H9 (cell line): ENCODE measurements around the gene RAD51D. TPM values are rescaled to one million over a fixed set of nuclear protein-coding genes. Genes with fewer than 3 reads are reported as not detected.

Experiments
- DNase-seq: peaks from one replicate; pipeline ENCODE4 v3.0.0-alpha.2; 2017
- H2AFZ ChIP-seq: one replicate; pipeline ENCODE4 v1.6.1; 2013; ENCODE audit warnings: mild to moderate bottlenecking, low read length, control low read depth, moderate library complexity
- H2AK5ac ChIP-seq: 2 replicates; pipeline ENCODE4 v1.6.1; 2013; ENCODE audit warnings: low read length, control low read depth, mixed read lengths; ENCODE audit not compliant: insufficient read length
- H2BK120ac ChIP-seq: one replicate; pipeline ENCODE4 v1.6.1; 2013; ENCODE audit warnings: low read depth, mild to moderate bottlenecking, low read length, control low read depth, inconsistent platforms; ENCODE audit not compliant: poor library complexity, severe bottlenecking
- H2BK12ac ChIP-seq: 2 replicates; pipeline ENCODE4 v1.6.1; 2013; ENCODE audit warnings: low read length, control low read depth, mixed read lengths, low read depth; ENCODE audit not compliant: insufficient read length
- H2BK15ac ChIP-seq: 2 replicates; pipeline ENCODE4 v1.6.1; 2013; ENCODE audit warnings: low read depth, low read length, control low read depth
- H2BK20ac ChIP-seq: one replicate; pipeline ENCODE4 v1.6.1; 2013; ENCODE audit warnings: low read depth, mild to moderate bottlenecking, low read length, control low read depth, inconsistent platforms; ENCODE audit not compliant: poor library complexity, severe bottlenecking
- H2BK5ac ChIP-seq: 2 replicates; pipeline ENCODE4 v1.6.1; 2013; ENCODE audit warnings: low read length, control low read depth, mixed read lengths; ENCODE audit not compliant: insufficient read length
- H3K14ac ChIP-seq: 2 replicates; pipeline ENCODE4 v1.6.1; 2013; ENCODE audit warnings: low read length, control low read depth; ENCODE audit not compliant: insufficient read depth
- H3K18ac ChIP-seq: 2 replicates; pipeline ENCODE4 v1.6.1; 2013; ENCODE audit warnings: low read depth, mild to moderate bottlenecking, mixed read lengths, low read length, control low read depth; ENCODE audit not compliant: insufficient read length
- H3K23ac ChIP-seq: 2 replicates; pipeline ENCODE4 v1.6.1; 2013; ENCODE audit warnings: low read length, control low read depth, mixed read lengths, low read depth; ENCODE audit not compliant: insufficient read length
- H3K23me2 ChIP-seq: 2 replicates; pipeline ENCODE4 v1.6.1; 2013; ENCODE audit warnings: low read depth, mild to moderate bottlenecking, mixed read lengths, low read length, control low read depth; ENCODE audit not compliant: insufficient read length, poor library complexity, severe bottlenecking
- H3K27ac ChIP-seq: 2 replicates; pipeline ENCODE4 v1.5.1; 2013; ENCODE audit warnings: low read length, control low read depth, mixed read lengths, low read depth; ENCODE audit not compliant: insufficient read length
- H3K27me3 ChIP-seq: 2 replicates; pipeline ENCODE4 v1.6.1; 2013; ENCODE audit warnings: low read length, control low read depth, inconsistent platforms; ENCODE audit not compliant: insufficient read depth
- H3K4ac ChIP-seq: 2 replicates; pipeline ENCODE4 v1.6.1; 2013; ENCODE audit warnings: low read depth, mild to moderate bottlenecking, control low read depth, inconsistent platforms, low read length, moderate library complexity
- H3K4me1 ChIP-seq: 2 replicates; pipeline ENCODE4 v1.6.1; 2013; ENCODE audit warnings: low read length, control low read depth, inconsistent platforms; ENCODE audit not compliant: insufficient read depth
- H3K4me2 ChIP-seq: 2 replicates; pipeline ENCODE4 v1.6.1; 2013; ENCODE audit warnings: low read length, control low read depth, mixed read lengths; ENCODE audit not compliant: insufficient read length, insufficient read depth
- H3K56ac ChIP-seq: 2 replicates; pipeline ENCODE4 v1.6.1; 2013; ENCODE audit warnings: low read depth, mild to moderate bottlenecking, mixed read lengths, low read length, control low read depth; ENCODE audit not compliant: insufficient read length
- H3K79me1 ChIP-seq: 2 replicates; pipeline ENCODE4 v1.6.1; 2013; ENCODE audit warnings: low read depth, mild to moderate bottlenecking, moderate library complexity, low read length, control low read depth, inconsistent platforms; ENCODE audit not compliant: insufficient read depth, poor library complexity, severe bottlenecking
- H3K79me2 ChIP-seq: 2 replicates; pipeline ENCODE4 v1.6.1; 2013; ENCODE audit warnings: low read length, control low read depth, inconsistent platforms; ENCODE audit not compliant: insufficient read depth
- H3K9ac ChIP-seq: 2 replicates; pipeline ENCODE4 v1.6.1; 2013; ENCODE audit warnings: low read length, control low read depth, mixed read lengths; ENCODE audit not compliant: insufficient read length; ENCODE audit errors: extremely low read depth
- H3K9me3 ChIP-seq: one replicate; pipeline ENCODE4 v1.6.1; 2013; ENCODE audit warnings: low read depth, low read length, inconsistent platforms; ENCODE audit not compliant: control insufficient read depth
- H3T11ph ChIP-seq: one replicate; pipeline ENCODE4 v1.6.1; 2013; ENCODE audit warnings: mild to moderate bottlenecking, low read length, control low read depth, inconsistent platforms
- H4K20me1 ChIP-seq: one replicate; pipeline ENCODE4 v1.6.1; 2013; ENCODE audit not compliant: control insufficient read depth, insufficient read length, insufficient read depth
- H4K5ac ChIP-seq: 2 replicates; pipeline ENCODE4 v1.6.1; 2013; ENCODE audit warnings: low read depth, mild to moderate bottlenecking, mixed read lengths, low read length, control low read depth; ENCODE audit not compliant: insufficient read length
- H4K8ac ChIP-seq: replicated peaks from 2 replicates; pipeline ENCODE4 v1.6.1; 2013; ENCODE audit warnings: low read length, control low read depth, mixed read lengths, low read depth; ENCODE audit not compliant: insufficient read length
- H4K91ac ChIP-seq: 2 replicates; pipeline ENCODE4 v1.6.1; 2013; ENCODE audit warnings: low read depth, mild to moderate bottlenecking, moderate library complexity, mixed read lengths, low read length, control low read depth; ENCODE audit not compliant: insufficient read length
- H3K27ac Mint-ChIP-seq, 3 experiments: 2 replicates in 2 of 3; 3 replicates in 1 of 3; pipeline ENCODE4 v1.8.0; 2020 to 2021; ENCODE audit warnings: mixed read lengths in 3 of 3, mild to moderate bottlenecking in 1 of 3, moderate library complexity in 1 of 3
- H3K27me3 Mint-ChIP-seq: 2 replicates; pipeline ENCODE4 v1.8.0; 2021; ENCODE audit warnings: low read depth, mild to moderate bottlenecking, moderate library complexity, mixed read lengths
- H3K36me3 Mint-ChIP-seq, 3 experiments: 2 replicates in 2 of 3; 3 replicates in 1 of 3; pipeline ENCODE4 v1.8.0; 2020 to 2021; ENCODE audit warnings: low read depth in 3 of 3, mixed read lengths in 3 of 3; ENCODE audit not compliant: insufficient read depth in 1 of 3
- H3K4me1 Mint-ChIP-seq, 2 experiments: 2 replicates each; pipeline ENCODE4 v1.8.0; 2020; ENCODE audit warnings: mixed read lengths in 2 of 2
- H3K4me3 Mint-ChIP-seq, 2 experiments: 2 replicates in 1 of 2; 3 replicates in 1 of 2; pipeline ENCODE4 v1.8.0; 2020 to 2021; ENCODE audit warnings: mild to moderate bottlenecking in 2 of 2, mixed read lengths in 2 of 2, moderate library complexity in 1 of 2
- H3K9me3 Mint-ChIP-seq, 2 experiments: 2 replicates in 1 of 2; 3 replicates in 1 of 2; pipeline ENCODE4 v1.8.0; 2020; ENCODE audit warnings: mild to moderate bottlenecking in 2 of 2, mixed read lengths in 2 of 2, moderate library complexity in 1 of 2
- total RNA-seq: library from RNA; stranded (reverse); gene quantifications from 2 replicates; pipeline ENCODE4 v1.2.1, GENCODE V29; 2021
- TF ChIP-seq, protein P1 (sequence below): fragments of 200-600 bp; sonication (generic); conservative IDR thresholded peaks from 3 replicates; pipeline ENCODE4 v1.8.0; 2021; ENCODE audit warnings: antibody characterized with exemption, mild to moderate bottlenecking

The RAD51D gene
- total RNA-seq, 1 experiment from 2014 or later = 15.8 TPM

DNA sequence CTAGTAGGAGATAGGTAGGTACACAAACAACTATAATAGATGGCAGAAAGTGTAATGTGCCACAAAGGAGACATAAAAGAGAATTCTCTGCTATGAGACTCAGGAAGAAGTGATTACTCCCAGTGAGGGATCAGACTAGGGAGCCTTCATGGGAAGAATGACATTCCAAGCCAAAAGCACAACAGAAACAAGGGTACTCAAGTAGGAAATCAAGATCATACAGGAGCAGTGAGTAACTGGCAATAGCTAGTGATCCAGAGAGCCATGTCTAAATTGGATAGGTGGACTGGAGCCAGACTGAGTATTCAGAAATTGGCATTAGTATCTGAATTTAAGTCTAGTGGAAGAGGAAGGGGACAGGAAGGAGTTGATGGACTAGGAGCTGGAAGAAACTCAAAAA is 66.9 kb downstream of the RAD51D start:
- no peak overlapping the region for H2AFZ ChIP-seq
- no peak overlapping the region for H2BK15ac ChIP-seq
- no peak overlapping the region for H2BK20ac ChIP-seq
- no peak overlapping the region for H2BK12ac ChIP-seq
- H4K91ac ChIP-seq = no peak overlapping the region
- H3K79me2 ChIP-seq = no peaks in the 10 kb centered on the region
- no peaks in the 10 kb centered on the region for H3K79me1 ChIP-seq
- no peak overlapping the region for H3K9ac ChIP-seq
- H3K27me3 ChIP-seq = no peaks in the 10 kb centered on the region
- no peak overlapping the region for H3K23ac ChIP-seq
- no peaks in the 10 kb centered on the region for H3K9me3 ChIP-seq
- 0 out of 7 replicates have a peak, but pooled peaks cover 0 to 4% (median 0%) of the 10 kb centered on the region in 3 experiments for H3K36me3 Mint-ChIP-seq
- H3K4me1 ChIP-seq = no peaks in the 10 kb centered on the region
- no peak overlapping the region for H3K27ac ChIP-seq
- H4K20me1 ChIP-seq = no peaks in the 10 kb centered on the region
- no peaks in the 10 kb centered on the region for H3K27me3 Mint-ChIP-seq
- H3K56ac ChIP-seq = no peak overlapping the region
- no peak overlapping the region for H3K4me2 ChIP-seq
- H4K5ac ChIP-seq = no peak overlapping the region
- no peak overlapping the region for H3T11ph ChIP-seq
- no peak overlapping the region for H2AK5ac ChIP-seq
- DNase-seq = no peak
- no peak overlapping the region for H3K14ac ChIP-seq
- no peak overlapping the region for H3K4ac ChIP-seq
- no peak overlapping the region for H4K8ac ChIP-seq
- no peak overlapping the region for H2BK5ac ChIP-seq
- peaks cover 27 to 31% of the 10 kb centered on the region in 2 experiments for H3K4me1 Mint-ChIP-seq
- H2BK120ac ChIP-seq = no peak overlapping the region
- H3K18ac ChIP-seq = no peak overlapping the region
- H3K27ac Mint-ChIP-seq = no peak overlapping the region
- no peaks in the 10 kb centered on the region for H3K23me2 ChIP-seq
- no peak overlapping the region for H3K4me3 Mint-ChIP-seq
- TF ChIP-seq, protein P1, sequence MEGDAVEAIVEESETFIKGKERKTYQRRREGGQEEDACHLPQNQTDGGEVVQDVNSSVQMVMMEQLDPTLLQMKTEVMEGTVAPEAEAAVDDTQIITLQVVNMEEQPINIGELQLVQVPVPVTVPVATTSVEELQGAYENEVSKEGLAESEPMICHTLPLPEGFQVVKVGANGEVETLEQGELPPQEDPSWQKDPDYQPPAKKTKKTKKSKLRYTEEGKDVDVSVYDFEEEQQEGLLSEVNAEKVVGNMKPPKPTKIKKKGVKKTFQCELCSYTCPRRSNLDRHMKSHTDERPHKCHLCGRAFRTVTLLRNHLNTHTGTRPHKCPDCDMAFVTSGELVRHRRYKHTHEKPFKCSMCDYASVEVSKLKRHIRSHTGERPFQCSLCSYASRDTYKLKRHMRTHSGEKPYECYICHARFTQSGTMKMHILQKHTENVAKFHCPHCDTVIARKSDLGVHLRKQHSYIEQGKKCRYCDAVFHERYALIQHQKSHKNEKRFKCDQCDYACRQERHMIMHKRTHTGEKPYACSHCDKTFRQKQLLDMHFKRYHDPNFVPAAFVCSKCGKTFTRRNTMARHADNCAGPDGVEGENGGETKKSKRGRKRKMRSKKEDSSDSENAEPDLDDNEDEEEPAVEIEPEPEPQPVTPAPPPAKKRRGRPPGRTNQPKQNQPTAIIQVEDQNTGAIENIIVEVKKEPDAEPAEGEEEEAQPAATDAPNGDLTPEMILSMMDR = no peak
- H3K9me3 Mint-ChIP-seq = no peaks in the 10 kb centered on the region
